ENCODE data around the gene MYH13. TPM values are rescaled to one million over a fixed set of nuclear protein-coding genes. Genes with fewer than 3 reads are reported as not detected.

MYH13 gene
- total RNA-seq, 1 experiment from 2014 or later, result not detected

DNA sequence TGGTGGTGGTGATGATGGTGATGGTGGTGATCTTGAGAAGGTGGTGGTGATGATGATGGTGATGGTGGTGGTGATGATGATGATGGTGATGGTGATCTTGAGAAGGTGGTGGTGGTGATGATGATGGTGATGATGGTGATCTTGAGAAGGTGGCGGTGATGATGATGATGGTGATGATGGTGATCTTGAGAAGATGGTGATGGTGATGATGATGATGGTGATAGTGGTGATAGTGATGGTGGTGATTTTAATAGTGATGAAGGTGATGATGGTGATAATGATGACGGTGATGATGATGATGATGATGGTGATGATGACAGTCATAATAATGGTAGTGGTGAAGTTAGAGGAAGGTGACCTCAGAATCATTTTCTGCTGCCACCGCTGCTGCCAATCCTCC, 75.1 kb downstream of the MYH13 start:
- POLR2A ChIA-PET, result no interaction called here
- CTCF ChIA-PET, result interaction anchor here (2.3 to 5.9 kb wide), 3 partner anchors 12 to 331 kb away, joined by 9 to 131 read pairs (median 15); no protein-coding TSS in a partner anchor
- H3K4me3 Mint-ChIP-seq, result no peak overlapping the region
- peaks cover 10% of the 10 kb centered on the region; the same call in 1 of the 2 replicates for H3K9me3 Mint-ChIP-seq
- DNase-seq (ENCODE audit: low spot score), result no peak
- TF ChIP-seq NR1H2 (CRISPR knock-in tag; IDR thresholded peaks at IDR 0.05) (no peak), FOXK1 (CRISPR knock-in tag; IDR thresholded peaks at IDR 0.05) (no peak), ATF1 (CRISPR knock-in tag; IDR thresholded peaks at IDR 0.05) (no peak), TEAD4 (CRISPR knock-in tag; IDR thresholded peaks at IDR 0.05) (no peak), NFE2L1 (CRISPR knock-in tag; IDR thresholded peaks at IDR 0.05) (no peak), ZNF219 (CRISPR knock-in tag; IDR thresholded peaks at IDR 0.05; ENCODE audit: borderline replicate concordance) (no peak), ZNF416 (CRISPR knock-in tag; IDR thresholded peaks at IDR 0.05) (no peak)
- TF ChIP-seq, protein P1, sequence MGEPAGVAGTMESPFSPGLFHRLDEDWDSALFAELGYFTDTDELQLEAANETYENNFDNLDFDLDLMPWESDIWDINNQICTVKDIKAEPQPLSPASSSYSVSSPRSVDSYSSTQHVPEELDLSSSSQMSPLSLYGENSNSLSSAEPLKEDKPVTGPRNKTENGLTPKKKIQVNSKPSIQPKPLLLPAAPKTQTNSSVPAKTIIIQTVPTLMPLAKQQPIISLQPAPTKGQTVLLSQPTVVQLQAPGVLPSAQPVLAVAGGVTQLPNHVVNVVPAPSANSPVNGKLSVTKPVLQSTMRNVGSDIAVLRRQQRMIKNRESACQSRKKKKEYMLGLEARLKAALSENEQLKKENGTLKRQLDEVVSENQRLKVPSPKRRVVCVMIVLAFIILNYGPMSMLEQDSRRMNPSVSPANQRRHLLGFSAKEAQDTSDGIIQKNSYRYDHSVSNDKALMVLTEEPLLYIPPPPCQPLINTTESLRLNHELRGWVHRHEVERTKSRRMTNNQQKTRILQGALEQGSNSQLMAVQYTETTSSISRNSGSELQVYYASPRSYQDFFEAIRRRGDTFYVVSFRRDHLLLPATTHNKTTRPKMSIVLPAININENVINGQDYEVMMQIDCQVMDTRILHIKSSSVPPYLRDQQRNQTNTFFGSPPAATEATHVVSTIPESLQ (CRISPR knock-in tag; IDR thresholded peaks at IDR 0.05), result no peak
- TF ChIP-seq, protein P2, sequence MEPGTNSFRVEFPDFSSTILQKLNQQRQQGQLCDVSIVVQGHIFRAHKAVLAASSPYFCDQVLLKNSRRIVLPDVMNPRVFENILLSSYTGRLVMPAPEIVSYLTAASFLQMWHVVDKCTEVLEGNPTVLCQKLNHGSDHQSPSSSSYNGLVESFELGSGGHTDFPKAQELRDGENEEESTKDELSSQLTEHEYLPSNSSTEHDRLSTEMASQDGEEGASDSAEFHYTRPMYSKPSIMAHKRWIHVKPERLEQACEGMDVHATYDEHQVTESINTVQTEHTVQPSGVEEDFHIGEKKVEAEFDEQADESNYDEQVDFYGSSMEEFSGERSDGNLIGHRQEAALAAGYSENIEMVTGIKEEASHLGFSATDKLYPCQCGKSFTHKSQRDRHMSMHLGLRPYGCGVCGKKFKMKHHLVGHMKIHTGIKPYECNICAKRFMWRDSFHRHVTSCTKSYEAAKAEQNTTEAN (CRISPR knock-in tag; IDR thresholded peaks at IDR 0.05), result no peak
- H3K27me3 Mint-ChIP-seq (ENCODE audit: low read depth), result no peaks in the 10 kb centered on the region; the same call in 1 of the 2 replicates
- H3K36me3 Mint-ChIP-seq, result peaks cover under 1% of the 10 kb centered on the region; the same call in 1 of the 2 replicates
- no peak for ATAC-seq
- no peaks in the 10 kb centered on the region for H3K4me1 Mint-ChIP-seq
- H3K27ac Mint-ChIP-seq, result no peak overlapping the region

DNA sequence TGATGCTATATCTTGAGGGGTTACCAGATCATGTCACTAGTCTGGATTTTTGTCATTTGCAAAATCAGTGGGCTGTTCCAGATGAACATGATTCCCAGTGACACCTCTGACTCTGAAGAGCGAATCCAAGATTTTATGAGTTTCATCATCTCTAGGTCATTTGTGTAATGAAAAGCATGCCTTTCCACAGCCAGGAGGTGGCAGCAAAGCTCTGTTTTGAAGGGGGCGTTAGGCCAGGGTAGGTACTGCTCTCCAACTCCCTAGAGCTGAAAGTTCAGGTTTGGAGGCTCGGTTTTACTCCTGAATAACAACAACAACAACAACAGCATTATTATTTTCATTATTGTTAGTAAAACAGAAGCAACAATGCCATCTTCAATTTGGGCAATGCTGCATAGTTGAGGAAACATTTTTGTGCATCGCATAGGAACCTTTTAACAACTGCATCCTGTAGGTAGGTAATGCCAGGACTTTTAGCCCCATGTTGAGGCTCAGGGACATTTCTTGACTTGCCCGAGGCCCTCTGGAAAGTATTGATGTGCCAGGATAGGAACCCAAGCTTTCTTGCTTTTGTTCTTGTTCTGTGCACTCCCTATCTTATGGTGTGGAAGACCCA, 77.0 kb downstream of the MYH13 start:
- TF ChIP-seq, protein P3, sequence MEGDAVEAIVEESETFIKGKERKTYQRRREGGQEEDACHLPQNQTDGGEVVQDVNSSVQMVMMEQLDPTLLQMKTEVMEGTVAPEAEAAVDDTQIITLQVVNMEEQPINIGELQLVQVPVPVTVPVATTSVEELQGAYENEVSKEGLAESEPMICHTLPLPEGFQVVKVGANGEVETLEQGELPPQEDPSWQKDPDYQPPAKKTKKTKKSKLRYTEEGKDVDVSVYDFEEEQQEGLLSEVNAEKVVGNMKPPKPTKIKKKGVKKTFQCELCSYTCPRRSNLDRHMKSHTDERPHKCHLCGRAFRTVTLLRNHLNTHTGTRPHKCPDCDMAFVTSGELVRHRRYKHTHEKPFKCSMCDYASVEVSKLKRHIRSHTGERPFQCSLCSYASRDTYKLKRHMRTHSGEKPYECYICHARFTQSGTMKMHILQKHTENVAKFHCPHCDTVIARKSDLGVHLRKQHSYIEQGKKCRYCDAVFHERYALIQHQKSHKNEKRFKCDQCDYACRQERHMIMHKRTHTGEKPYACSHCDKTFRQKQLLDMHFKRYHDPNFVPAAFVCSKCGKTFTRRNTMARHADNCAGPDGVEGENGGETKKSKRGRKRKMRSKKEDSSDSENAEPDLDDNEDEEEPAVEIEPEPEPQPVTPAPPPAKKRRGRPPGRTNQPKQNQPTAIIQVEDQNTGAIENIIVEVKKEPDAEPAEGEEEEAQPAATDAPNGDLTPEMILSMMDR (IDR thresholded peaks at IDR 0.05), result peak; percentile 52
- TF ChIP-seq NR2C2 (CRISPR knock-in tag; IDR thresholded peaks at IDR 0.05) (no peak), GABPB1 (CRISPR knock-in tag; IDR thresholded peaks at IDR 0.05) (peak; percentile 52; the same call in 1 of the 2 replicates)
- POLR2A ChIA-PET, result no interaction called here
- Mint-ChIP-seq H3K27ac (no peak overlapping the region), H3K4me3 (no peak overlapping the region), H3K36me3 (no peaks in the 10 kb centered on the region), H3K9me3 (no peaks in the 10 kb centered on the region), H3K4me1 (peaks cover 12% of the 10 kb centered on the region), H3K27me3 (ENCODE audit: low read depth) (no peaks in the 10 kb centered on the region; the same call in 1 of the 2 replicates)
- CTCF ChIA-PET, result interaction anchor here (0.6 to 5.9 kb wide), 33 partner anchors 9 to 407 kb away, joined by 3 to 131 read pairs (median 4); no protein-coding TSS in a partner anchor
- ATAC-seq (peak; percentile 92), DNase-seq (ENCODE audit: low spot score) (peak; percentile 80)

DNA sequence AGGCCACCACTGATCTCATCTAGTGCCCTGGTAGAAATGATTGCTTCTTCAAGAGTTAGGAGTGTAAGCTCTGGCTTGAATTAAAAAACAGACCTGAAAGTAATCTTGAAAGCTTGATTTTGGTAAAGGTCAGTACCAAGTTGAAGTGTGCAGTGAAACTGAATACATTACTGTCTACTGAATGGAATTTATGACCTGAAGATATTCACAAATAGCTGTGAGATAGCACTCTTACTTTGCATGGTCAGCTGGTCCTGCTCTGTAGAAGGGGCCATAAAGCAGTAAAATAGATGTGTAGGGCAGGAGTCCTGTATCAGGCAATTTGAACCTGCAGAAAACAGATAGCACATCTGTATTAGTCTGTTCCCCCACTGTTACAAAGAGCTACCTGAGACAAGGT, 78.6 kb downstream of the MYH13 start:
- Mint-ChIP-seq H3K9me3 (no peaks in the 10 kb centered on the region), H3K4me3 (no peak overlapping the region), H3K27me3 (ENCODE audit: low read depth) (no peaks in the 10 kb centered on the region; the same call in 1 of the 2 replicates), H3K36me3 (no peaks in the 10 kb centered on the region), H3K4me1 (peaks cover 12% of the 10 kb centered on the region), H3K27ac (no peak overlapping the region)
- DNase-seq (ENCODE audit: low spot score) (no peak), ATAC-seq (no peak)
- ChIA-PET POLR2A (no interaction called here), CTCF (interaction anchor here (0.9 to 5.9 kb wide), 5 partner anchors 23 to 404 kb away, joined by 3 to 131 read pairs (median 3); no protein-coding TSS in a partner anchor)
- TF ChIP-seq, protein P4, sequence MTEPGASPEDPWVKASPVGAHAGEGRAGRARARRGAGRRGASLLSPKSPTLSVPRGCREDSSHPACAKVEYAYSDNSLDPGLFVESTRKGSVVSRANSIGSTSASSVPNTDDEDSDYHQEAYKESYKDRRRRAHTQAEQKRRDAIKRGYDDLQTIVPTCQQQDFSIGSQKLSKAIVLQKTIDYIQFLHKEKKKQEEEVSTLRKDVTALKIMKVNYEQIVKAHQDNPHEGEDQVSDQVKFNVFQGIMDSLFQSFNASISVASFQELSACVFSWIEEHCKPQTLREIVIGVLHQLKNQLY (CRISPR knock-in tag; IDR thresholded peaks at IDR 0.05), result no peak
- no peak for TF ChIP-seq MXD4 (CRISPR knock-in tag; IDR thresholded peaks at IDR 0.05; ENCODE audit: borderline replicate concordance)
- TF ChIP-seq GRHL2 (CRISPR knock-in tag; IDR thresholded peaks at IDR 0.05; ENCODE audit: insufficient replicate concordance, severe bottlenecking), result no peak
- TF ChIP-seq NFE2L1 (CRISPR knock-in tag; IDR thresholded peaks at IDR 0.05), result no peak
- TF ChIP-seq, protein P5, sequence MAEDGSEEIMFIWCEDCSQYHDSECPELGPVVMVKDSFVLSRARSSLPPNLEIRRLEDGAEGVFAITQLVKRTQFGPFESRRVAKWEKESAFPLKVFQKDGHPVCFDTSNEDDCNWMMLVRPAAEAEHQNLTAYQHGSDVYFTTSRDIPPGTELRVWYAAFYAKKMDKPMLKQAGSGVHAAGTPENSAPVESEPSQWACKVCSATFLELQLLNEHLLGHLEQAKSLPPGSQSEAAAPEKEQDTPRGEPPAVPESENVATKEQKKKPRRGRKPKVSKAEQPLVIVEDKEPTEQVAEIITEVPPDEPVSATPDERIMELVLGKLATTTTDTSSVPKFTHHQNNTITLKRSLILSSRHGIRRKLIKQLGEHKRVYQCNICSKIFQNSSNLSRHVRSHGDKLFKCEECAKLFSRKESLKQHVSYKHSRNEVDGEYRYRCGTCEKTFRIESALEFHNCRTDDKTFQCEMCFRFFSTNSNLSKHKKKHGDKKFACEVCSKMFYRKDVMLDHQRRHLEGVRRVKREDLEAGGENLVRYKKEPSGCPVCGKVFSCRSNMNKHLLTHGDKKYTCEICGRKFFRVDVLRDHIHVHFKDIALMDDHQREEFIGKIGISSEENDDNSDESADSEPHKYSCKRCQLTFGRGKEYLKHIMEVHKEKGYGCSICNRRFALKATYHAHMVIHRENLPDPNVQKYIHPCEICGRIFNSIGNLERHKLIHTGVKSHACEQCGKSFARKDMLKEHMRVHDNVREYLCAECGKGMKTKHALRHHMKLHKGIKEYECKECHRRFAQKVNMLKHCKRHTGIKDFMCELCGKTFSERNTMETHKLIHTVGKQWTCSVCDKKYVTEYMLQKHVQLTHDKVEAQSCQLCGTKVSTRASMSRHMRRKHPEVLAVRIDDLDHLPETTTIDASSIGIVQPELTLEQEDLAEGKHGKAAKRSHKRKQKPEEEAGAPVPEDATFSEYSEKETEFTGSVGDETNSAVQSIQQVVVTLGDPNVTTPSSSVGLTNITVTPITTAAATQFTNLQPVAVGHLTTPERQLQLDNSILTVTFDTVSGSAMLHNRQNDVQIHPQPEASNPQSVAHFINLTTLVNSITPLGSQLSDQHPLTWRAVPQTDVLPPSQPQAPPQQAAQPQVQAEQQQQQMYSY (CRISPR knock-in tag; IDR thresholded peaks at IDR 0.05), result no peak
- TF ChIP-seq, protein P6, sequence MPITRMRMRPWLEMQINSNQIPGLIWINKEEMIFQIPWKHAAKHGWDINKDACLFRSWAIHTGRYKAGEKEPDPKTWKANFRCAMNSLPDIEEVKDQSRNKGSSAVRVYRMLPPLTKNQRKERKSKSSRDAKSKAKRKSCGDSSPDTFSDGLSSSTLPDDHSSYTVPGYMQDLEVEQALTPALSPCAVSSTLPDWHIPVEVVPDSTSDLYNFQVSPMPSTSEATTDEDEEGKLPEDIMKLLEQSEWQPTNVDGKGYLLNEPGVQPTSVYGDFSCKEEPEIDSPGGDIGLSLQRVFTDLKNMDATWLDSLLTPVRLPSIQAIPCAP (CRISPR knock-in tag; IDR thresholded peaks at IDR 0.05), result no peak
- TF ChIP-seq TP53 (CRISPR knock-in tag; IDR thresholded peaks at IDR 0.05), result no peak
- TF ChIP-seq, protein P7, sequence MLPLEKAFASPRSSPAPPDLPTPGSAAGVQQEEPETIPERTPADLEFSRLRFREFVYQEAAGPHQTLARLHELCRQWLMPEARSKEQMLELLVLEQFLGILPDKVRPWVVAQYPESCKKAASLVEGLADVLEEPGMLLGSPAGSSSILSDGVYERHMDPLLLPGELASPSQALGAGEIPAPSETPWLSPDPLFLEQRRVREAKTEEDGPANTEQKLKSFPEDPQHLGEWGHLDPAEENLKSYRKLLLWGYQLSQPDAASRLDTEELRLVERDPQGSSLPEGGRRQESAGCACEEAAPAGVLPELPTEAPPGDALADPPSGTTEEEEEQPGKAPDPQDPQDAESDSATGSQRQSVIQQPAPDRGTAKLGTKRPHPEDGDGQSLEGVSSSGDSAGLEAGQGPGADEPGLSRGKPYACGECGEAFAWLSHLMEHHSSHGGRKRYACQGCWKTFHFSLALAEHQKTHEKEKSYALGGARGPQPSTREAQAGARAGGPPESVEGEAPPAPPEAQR (CRISPR knock-in tag; IDR thresholded peaks at IDR 0.05), result no peak
- TF ChIP-seq ZNF232 (CRISPR knock-in tag; IDR thresholded peaks at IDR 0.05), result no peak
